ENCODE measurements around the gene LRRC32.
A peak's percentile ranks its signal among the peaks of the same experiment; 100 is the strongest.

Gene LRRC32

GRCh38 chr11:76678321-76678720 is 7.8 kb upstream of the LRRC32 start:
- DNase-seq (ENCODE audit: low read depth): no peak

GRCh38 chr11:76677458-76677765 is 6.9 kb upstream of the LRRC32 start:
- no peak for DNase-seq (ENCODE audit: low read depth)

GRCh38 chr11:76676636-76677457 is 6.3 kb upstream of the LRRC32 start:
- no peak for DNase-seq (ENCODE audit: low read depth)

- DNase-seq (ENCODE audit: low read depth): no peak
Measured at GRCh38 chr11:76674517-76675400, 4.2 kb upstream of the LRRC32 start.

- DNase-seq (ENCODE audit: low read depth): no peak
Measured at GRCh38 chr11:76673176-76674142, 2.9 kb upstream of the LRRC32 start.

GRCh38 chr11:76672431-76673175 is 2.1 kb upstream of the LRRC32 start:
- DNase-seq (ENCODE audit: low read depth): peak; percentile 26

- no peak for DNase-seq (ENCODE audit: low read depth)
Measured at GRCh38 chr11:76671626-76672309, 1.2 kb upstream of the LRRC32 start.

- DNase-seq (ENCODE audit: low read depth): no peak
Measured at GRCh38 chr11:76671237-76671592, 668 bp upstream of the LRRC32 start.

GRCh38 chr11:76669901-76670484 is 554 bp downstream of the LRRC32 start:
- no peak for DNase-seq (ENCODE audit: low read depth)

- DNase-seq (ENCODE audit: low read depth): no peak
Measured at GRCh38 chr11:76668362-76669155, 2.0 kb downstream of the LRRC32 start.

- DNase-seq (ENCODE audit: low read depth): no peak
Measured at GRCh38 chr11:76667856-76668255, 2.7 kb downstream of the LRRC32 start.

GRCh38 chr11:76667271-76667818 is 3.2 kb downstream of the LRRC32 start:
- DNase-seq (ENCODE audit: low read depth): no peak

GRCh38 chr11:76666830-76667229 is 3.7 kb downstream of the LRRC32 start:
- no peak for DNase-seq (ENCODE audit: low read depth)

GRCh38 chr11:76666408-76666807 is 4.1 kb downstream of the LRRC32 start:
- DNase-seq (ENCODE audit: low read depth): no peak

GRCh38 chr11:76665921-76666351 is 4.6 kb downstream of the LRRC32 start:
- no peak for DNase-seq (ENCODE audit: low read depth)

- DNase-seq (ENCODE audit: low read depth): no peak
Measured at GRCh38 chr11:76665172-76665571, 5.4 kb downstream of the LRRC32 start.

GRCh38 chr11:76664578-76665061 is 5.9 kb downstream of the LRRC32 start:
- DNase-seq (ENCODE audit: low read depth): no peak

- no peak for DNase-seq (ENCODE audit: low read depth)
Measured at GRCh38 chr11:76663912-76664440, 6.6 kb downstream of the LRRC32 start.

- no peak for DNase-seq (ENCODE audit: low read depth)
Measured at GRCh38 chr11:76663486-76663810, 7.1 kb downstream of the LRRC32 start.
